BLaER1 treated with 17β-estradiol and CSF1 and Interleukin-3, amounts not matched to agents 10 nM and 100 nM (cell line): ENCODE measurements around the gene L2HGDH.

Source experiments
- H3K27ac ChIP-seq, 11 experiments: shearing (Covaris generic); formaldehyde crosslinking; 2 replicates each; pipeline ENCODE4 v1.8.1; 2022
- H3K27me3 ChIP-seq, 11 experiments: shearing (Covaris generic); formaldehyde crosslinking; 2 replicates each; pipeline ENCODE4 v1.8.1; 2022
- H3K36me3 ChIP-seq, 11 experiments: shearing (Covaris generic); formaldehyde crosslinking; 2 replicates each; pipeline ENCODE4 v1.8.1; 2022
- H3K4me1 ChIP-seq, 10 experiments: shearing (Covaris generic); formaldehyde crosslinking; 2 replicates each; pipeline ENCODE4 v1.8.1; 2022
- H3K4me2 ChIP-seq, 11 experiments: shearing (Covaris generic); formaldehyde crosslinking; 2 replicates each; pipeline ENCODE4 v1.8.1; 2022
- H3K4me3 ChIP-seq, 10 experiments: shearing (Covaris generic); formaldehyde crosslinking; 2 replicates each; pipeline ENCODE4 v1.8.1; 2022
- H3K9ac ChIP-seq, 11 experiments: shearing (Covaris generic); formaldehyde crosslinking; 2 replicates each; pipeline ENCODE4 v1.8.1; 2022
- H3K9me3 ChIP-seq, 11 experiments: shearing (Covaris generic); formaldehyde crosslinking; replicated peaks in 1 of 11; 2 replicates each; pipeline ENCODE4 v1.8.1; 2022
- H4K20me1 ChIP-seq, 11 experiments: shearing (Covaris generic); formaldehyde crosslinking; 2 replicates each; pipeline ENCODE4 v1.8.1; 2022
- Cebpa-rat ChIP-seq, 11 experiments: shearing (Covaris generic); IDR thresholded peaks; 2 replicates each; pipeline ENCODE4 v1.8.1; 2022

The L2HGDH gene

GRCh38 chr14:50191499-50191898, 120.5 kb downstream of the L2HGDH start:
- H3K9me3 ChIP-seq: no peaks in the 10 kb centered on the region
- peaks cover 39 to 96% (median 63%) of the 10 kb centered on the region in 11 experiments for H3K36me3 ChIP-seq
- H3K27me3 ChIP-seq: no peaks in the 10 kb centered on the region
- H3K27ac ChIP-seq: no peak overlapping the region
- peaks cover 0 to 7% (median 0%) of the 10 kb centered on the region in 11 experiments; a peak in 2 of 22 replicates for H4K20me1 ChIP-seq
- no peak for TF ChIP-seq Cebpa-rat (IDR thresholded peaks at IDR 0.05)
- H3K4me1 ChIP-seq: no peaks in the 10 kb centered on the region
- no peak overlapping the region for H3K4me2 ChIP-seq
- no peak overlapping the region for H3K4me3 ChIP-seq
- no peak overlapping the region for H3K9ac ChIP-seq
